ENCODE measurements around the gene ALLC. TPM values are rescaled to one million over a fixed set of nuclear protein-coding genes. Genes with fewer than 3 reads are reported as not detected.

Gene ALLC
- total and polyA plus RNA-seq, 9 of the 15 experiments (the other 6 are each of a cell fraction or from before 2014, with no cell fraction given), result not detected

DNA sequence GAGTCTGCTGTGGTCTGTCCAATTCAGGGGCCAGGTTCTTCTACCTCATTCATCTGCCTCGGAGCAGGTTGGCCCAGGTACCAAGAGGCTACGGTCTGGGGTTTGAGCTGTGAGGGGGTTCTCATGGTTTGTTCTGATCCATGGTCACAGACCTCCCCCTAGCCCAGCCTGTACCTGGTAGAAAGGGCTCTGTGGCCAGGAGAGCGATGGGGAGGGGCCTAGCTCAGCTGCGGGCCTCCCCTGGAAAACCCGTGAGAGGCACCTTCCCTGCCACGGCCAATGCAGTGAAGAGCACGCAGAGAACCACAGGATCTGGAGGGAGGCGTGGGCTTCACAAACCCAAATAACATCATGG, 19.6 kb upstream of the ALLC start (continued):
- TF ChIP-seq, protein P1, sequence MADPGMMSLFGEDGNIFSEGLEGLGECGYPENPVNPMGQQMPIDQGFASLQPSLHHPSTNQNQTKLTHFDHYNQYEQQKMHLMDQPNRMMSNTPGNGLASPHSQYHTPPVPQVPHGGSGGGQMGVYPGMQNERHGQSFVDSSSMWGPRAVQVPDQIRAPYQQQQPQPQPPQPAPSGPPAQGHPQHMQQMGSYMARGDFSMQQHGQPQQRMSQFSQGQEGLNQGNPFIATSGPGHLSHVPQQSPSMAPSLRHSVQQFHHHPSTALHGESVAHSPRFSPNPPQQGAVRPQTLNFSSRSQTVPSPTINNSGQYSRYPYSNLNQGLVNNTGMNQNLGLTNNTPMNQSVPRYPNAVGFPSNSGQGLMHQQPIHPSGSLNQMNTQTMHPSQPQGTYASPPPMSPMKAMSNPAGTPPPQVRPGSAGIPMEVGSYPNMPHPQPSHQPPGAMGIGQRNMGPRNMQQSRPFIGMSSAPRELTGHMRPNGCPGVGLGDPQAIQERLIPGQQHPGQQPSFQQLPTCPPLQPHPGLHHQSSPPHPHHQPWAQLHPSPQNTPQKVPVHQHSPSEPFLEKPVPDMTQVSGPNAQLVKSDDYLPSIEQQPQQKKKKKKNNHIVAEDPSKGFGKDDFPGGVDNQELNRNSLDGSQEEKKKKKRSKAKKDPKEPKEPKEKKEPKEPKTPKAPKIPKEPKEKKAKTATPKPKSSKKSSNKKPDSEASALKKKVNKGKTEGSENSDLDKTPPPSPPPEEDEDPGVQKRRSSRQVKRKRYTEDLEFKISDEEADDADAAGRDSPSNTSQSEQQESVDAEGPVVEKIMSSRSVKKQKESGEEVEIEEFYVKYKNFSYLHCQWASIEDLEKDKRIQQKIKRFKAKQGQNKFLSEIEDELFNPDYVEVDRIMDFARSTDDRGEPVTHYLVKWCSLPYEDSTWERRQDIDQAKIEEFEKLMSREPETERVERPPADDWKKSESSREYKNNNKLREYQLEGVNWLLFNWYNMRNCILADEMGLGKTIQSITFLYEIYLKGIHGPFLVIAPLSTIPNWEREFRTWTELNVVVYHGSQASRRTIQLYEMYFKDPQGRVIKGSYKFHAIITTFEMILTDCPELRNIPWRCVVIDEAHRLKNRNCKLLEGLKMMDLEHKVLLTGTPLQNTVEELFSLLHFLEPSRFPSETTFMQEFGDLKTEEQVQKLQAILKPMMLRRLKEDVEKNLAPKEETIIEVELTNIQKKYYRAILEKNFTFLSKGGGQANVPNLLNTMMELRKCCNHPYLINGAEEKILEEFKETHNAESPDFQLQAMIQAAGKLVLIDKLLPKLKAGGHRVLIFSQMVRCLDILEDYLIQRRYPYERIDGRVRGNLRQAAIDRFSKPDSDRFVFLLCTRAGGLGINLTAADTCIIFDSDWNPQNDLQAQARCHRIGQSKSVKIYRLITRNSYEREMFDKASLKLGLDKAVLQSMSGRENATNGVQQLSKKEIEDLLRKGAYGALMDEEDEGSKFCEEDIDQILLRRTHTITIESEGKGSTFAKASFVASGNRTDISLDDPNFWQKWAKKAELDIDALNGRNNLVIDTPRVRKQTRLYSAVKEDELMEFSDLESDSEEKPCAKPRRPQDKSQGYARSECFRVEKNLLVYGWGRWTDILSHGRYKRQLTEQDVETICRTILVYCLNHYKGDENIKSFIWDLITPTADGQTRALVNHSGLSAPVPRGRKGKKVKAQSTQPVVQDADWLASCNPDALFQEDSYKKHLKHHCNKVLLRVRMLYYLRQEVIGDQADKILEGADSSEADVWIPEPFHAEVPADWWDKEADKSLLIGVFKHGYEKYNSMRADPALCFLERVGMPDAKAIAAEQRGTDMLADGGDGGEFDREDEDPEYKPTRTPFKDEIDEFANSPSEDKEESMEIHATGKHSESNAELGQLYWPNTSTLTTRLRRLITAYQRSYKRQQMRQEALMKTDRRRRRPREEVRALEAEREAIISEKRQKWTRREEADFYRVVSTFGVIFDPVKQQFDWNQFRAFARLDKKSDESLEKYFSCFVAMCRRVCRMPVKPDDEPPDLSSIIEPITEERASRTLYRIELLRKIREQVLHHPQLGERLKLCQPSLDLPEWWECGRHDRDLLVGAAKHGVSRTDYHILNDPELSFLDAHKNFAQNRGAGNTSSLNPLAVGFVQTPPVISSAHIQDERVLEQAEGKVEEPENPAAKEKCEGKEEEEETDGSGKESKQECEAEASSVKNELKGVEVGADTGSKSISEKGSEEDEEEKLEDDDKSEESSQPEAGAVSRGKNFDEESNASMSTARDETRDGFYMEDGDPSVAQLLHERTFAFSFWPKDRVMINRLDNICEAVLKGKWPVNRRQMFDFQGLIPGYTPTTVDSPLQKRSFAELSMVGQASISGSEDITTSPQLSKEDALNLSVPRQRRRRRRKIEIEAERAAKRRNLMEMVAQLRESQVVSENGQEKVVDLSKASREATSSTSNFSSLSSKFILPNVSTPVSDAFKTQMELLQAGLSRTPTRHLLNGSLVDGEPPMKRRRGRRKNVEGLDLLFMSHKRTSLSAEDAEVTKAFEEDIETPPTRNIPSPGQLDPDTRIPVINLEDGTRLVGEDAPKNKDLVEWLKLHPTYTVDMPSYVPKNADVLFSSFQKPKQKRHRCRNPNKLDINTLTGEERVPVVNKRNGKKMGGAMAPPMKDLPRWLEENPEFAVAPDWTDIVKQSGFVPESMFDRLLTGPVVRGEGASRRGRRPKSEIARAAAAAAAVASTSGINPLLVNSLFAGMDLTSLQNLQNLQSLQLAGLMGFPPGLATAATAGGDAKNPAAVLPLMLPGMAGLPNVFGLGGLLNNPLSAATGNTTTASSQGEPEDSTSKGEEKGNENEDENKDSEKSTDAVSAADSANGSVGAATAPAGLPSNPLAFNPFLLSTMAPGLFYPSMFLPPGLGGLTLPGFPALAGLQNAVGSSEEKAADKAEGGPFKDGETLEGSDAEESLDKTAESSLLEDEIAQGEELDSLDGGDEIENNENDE (IDR thresholded peaks at IDR 0.05; ENCODE audit: low read depth, low read length), result no peak

Data from K562 (cell line).